WI38 (cell line): Measurements from ENCODE around the gene PTGER2.

Source experiments
- H3K4me3 ChIP-seq: 2 replicates; pipeline ENCODE4 v1.5.1; 2011; ENCODE audit warnings: low read depth, mild to moderate bottlenecking, control low read depth, low read length
- TF ChIP-seq, protein P1 (sequence below): IDR thresholded peaks from 2 replicates; pipeline ENCODE4 v1.5.1; 2012; ENCODE audit warnings: low read depth, mild to moderate bottlenecking, control low read depth, low read length

Gene PTGER2, protein sequence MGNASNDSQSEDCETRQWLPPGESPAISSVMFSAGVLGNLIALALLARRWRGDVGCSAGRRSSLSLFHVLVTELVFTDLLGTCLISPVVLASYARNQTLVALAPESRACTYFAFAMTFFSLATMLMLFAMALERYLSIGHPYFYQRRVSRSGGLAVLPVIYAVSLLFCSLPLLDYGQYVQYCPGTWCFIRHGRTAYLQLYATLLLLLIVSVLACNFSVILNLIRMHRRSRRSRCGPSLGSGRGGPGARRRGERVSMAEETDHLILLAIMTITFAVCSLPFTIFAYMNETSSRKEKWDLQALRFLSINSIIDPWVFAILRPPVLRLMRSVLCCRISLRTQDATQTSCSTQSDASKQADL

GRCh38 chr14:52313903-52314594, at the start of gene PTGER2:
PTGER2 (plus strand) TSS chr14:52314312; CDS start chr14:52314549, 237 bp downstream.
- H3K4me3 ChIP-seq, result peak within 1 kb of the TSS; percentile 79
- TF ChIP-seq, protein P1, sequence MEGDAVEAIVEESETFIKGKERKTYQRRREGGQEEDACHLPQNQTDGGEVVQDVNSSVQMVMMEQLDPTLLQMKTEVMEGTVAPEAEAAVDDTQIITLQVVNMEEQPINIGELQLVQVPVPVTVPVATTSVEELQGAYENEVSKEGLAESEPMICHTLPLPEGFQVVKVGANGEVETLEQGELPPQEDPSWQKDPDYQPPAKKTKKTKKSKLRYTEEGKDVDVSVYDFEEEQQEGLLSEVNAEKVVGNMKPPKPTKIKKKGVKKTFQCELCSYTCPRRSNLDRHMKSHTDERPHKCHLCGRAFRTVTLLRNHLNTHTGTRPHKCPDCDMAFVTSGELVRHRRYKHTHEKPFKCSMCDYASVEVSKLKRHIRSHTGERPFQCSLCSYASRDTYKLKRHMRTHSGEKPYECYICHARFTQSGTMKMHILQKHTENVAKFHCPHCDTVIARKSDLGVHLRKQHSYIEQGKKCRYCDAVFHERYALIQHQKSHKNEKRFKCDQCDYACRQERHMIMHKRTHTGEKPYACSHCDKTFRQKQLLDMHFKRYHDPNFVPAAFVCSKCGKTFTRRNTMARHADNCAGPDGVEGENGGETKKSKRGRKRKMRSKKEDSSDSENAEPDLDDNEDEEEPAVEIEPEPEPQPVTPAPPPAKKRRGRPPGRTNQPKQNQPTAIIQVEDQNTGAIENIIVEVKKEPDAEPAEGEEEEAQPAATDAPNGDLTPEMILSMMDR, result no peak

DNA sequence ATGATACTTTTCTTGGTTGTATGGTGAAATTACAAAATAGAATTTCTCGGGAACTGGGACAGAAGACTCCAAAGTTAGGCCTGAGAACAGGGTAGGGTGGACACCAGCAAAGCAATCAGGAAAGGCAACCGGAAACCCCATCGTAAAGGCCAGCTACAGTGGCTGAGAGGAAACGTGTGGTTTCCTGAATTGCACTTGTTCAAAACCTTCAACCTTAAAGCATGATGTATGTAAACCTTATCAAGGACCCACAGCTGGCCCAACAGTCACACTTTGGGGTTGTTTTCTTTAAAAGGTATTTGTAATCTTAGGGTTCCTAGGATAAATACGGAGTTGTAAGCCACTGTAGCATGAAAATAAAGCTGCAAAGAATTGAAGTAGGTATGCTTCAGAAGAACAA, 48.9 kb upstream of the PTGER2 start:
- TF ChIP-seq, protein P1, result no peak
- H3K4me3 ChIP-seq, result no peak overlapping the region

DNA sequence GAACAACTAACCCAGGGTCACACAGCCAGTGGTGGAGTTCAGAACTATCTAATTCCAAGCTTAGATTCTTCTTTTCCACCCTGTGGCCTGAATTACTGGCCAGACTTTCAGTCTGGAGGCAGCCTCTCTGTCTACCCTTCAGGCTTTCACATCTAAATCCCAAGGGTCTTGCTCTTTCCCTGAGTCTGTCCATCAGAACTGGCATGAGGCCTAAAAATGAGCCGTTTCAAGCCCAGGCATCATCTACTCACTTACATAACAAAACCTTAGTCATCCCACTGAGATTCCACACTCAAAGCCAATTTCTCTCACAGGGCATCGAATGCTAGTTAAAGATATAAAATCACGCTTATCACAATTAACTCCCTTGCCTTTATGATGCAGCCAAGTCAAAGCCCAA, 47.9 kb upstream of the PTGER2 start:
- no peak overlapping the region for H3K4me3 ChIP-seq
- TF ChIP-seq, protein P1, result no peak

DNA sequence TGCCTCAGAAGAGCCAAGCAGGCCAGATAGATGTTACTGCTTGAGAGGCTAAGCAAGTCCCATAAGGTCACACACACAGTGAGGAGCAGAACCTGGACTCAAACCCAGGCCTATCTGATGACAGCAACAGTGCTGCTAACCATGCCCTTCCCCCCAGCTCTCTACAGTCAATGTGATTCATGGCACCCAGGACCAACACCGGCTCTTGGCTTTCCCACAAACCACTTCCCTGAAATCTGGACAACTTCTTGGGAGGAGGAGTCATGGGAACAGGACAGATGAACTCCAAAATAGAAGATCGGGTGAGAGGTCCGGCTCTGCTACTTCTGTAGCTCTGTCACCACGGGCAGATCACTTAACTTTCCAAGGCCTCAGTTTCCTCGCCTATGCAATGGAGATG, 47.3 kb upstream of the PTGER2 start:
- TF ChIP-seq, protein P1, result no peak
- no peak overlapping the region for H3K4me3 ChIP-seq

DNA sequence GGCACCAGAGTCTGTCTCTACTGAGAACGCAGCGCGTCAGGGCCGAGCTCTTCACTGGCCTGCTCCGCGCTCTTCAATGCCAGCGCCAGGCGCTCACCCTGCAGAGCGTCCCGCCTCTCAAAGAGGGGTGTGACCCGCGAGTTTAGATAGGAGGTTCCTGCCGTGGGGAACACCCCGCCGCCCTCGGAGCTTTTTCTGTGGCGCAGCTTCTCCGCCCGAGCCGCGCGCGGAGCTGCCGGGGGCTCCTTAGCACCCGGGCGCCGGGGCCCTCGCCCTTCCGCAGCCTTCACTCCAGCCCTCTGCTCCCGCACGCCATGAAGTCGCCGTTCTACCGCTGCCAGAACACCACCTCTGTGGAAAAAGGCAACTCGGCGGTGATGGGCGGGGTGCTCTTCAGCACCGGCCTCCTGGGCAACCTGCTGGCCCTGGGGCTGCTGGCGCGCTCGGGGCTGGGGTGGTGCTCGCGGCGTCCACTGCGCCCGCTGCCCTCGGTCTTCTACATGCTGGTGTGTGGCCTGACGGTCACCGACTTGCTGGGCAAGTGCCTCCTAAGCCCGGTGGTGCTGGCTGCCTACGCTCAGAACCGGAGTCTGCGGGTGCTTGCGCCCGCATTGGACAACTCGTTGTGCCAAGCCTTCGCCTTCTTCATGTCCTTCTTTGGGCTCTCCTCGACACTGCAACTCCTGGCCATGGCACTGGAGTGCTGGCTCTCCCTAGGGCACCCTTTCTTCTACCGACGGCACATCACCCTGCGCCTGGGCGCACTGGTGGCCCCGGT, 46.4 kb upstream of the PTGER2 start, which contains the start of gene PTGDR:
Gene PTGDR (plus strand): TSS at position 198 of the 778 bp plus-strand sequence. CDS start 117 bp downstream, at position 315.
- TF ChIP-seq, protein P1, result no peak
- H3K4me3 ChIP-seq, result no peak within 1 kb of the TSS

- H3K4me3 ChIP-seq, result no peak overlapping the region
- TF ChIP-seq, protein P1, result no peak
Observed at GRCh38 chr14:52268279-52269061, 45.6 kb upstream of the PTGER2 start.
